Heart left ventricle (tissue), 16 donors: Measurements from ENCODE around the gene PTPRZ1. TPM values are rescaled to one million over a fixed set of nuclear protein-coding genes. Genes with fewer than 3 reads are reported as not detected.

ENCODE experiments used
- ATAC-seq, 4 donors: fragments of 200-7000 bp; cut with Tn5 transposase; one replicate each; pipeline ENCODE4 v1.9.1; 2020 to 2022; ENCODE audit warnings: moderate library complexity in 4 of 4, mild to moderate bottlenecking in 3 of 4, moderate number of reproducible peaks in 1 of 4
- DNase-seq, 5 donors: peaks; one replicate each; pipeline ENCODE4 v3.0.0-alpha.2; 2020
- H3K27ac ChIP-seq, 12 donors: fragments of 200-600 bp; sonication (generic) in 4 of 12; one replicate each; pipeline versions ENCODE4 v1.5.0 to v1.8.0; 2016 to 2022; ENCODE audit warnings: mild to moderate bottlenecking in 2 of 12
- H3K27me3 ChIP-seq, 9 donors: fragments of 200-600 bp; sonication (generic) in 2 of 9; one replicate each; pipeline versions ENCODE4 v1.5.1 to v1.8.0; 2016 to 2022; ENCODE audit warnings: mild to moderate bottlenecking in 3 of 9
- H3K36me3 ChIP-seq, 9 donors: fragments of 200-600 bp; sonication (generic) in 2 of 9; one replicate each; pipeline versions ENCODE4 v1.5.0 to v1.8.0; 2018 to 2022; ENCODE audit warnings: mild to moderate bottlenecking in 2 of 9
- H3K4me1 ChIP-seq, 12 donors: fragments of 200-600 bp; sonication (generic) in 4 of 12; one replicate each; pipeline versions ENCODE4 v1.5.0 to v1.8.0; 2016 to 2022; ENCODE audit warnings: mild to moderate bottlenecking in 3 of 12
- H3K4me3 ChIP-seq, 12 donors: fragments of 200-600 bp; sonication (generic) in 4 of 12; one replicate each; pipeline versions ENCODE4 v1.5.0 to v1.8.0; 2017 to 2022; ENCODE audit warnings: mild to moderate bottlenecking in 9 of 12, moderate library complexity in 4 of 12
- H3K9me3 ChIP-seq, 12 donors: fragments of 200-600 bp; sonication (generic) in 4 of 12; one replicate each; pipeline versions ENCODE4 v1.5.0 to v1.8.0; 2016 to 2022; ENCODE audit warnings: mild to moderate bottlenecking in 1 of 12
- CTCF ChIP-seq, 12 donors: fragments of 200-600 bp; sonication (generic) in 4 of 12; IDR thresholded peaks; one replicate each; pipeline versions ENCODE4 v1.5.0 to v1.8.0; 2018 to 2022; ENCODE audit warnings: antibody characterized with exemption in 12 of 12, mild to moderate bottlenecking in 5 of 12
- POLR2A ChIP-seq, 2 donors: fragments of 450-650 bp; IDR thresholded peaks; one replicate each; pipeline ENCODE4 v1.6.1; 2017; ENCODE audit warnings: antibody characterized with exemption in 2 of 2, mild to moderate bottlenecking in 2 of 2, moderate library complexity in 2 of 2
- WGBS, 4 donors: extraction: QIAGEN DNeasy Blood & Tissue Kit in 2 of 4; methylation state at CpG; one replicate each; pipeline versions ENCODE4 v1.1.5 to v1.1.7; 2013 to 2018; 5-methylcytosine and 5-hydroxymethylcytosine counted together
- intact Hi-C, 10 donors: fragments of 100-400 bp; cut with DNase I; formaldehyde crosslinking; loops; one replicate each; pipeline versions ENCODE4 v1.11.1 to v1.14.2; 2022
- polyA plus RNA-seq, 2 donors: library from polyadenylated mRNA; stranded (reverse); fragments of 200-250 nt; gene quantifications; one replicate each; pipeline ENCODE4 v1.2.3, GENCODE V29; 2013
- total RNA-seq, 9 donors: library from RNA; depleted of rRNA in 2 of 9; stranded (reverse); fragments of >200 nt in 2 of 9; fragmentation: NEBNext Ultra II Directional in 3 of 9; extraction: Animal tissue kit (Norgen Biotek cat#: 25700) in 3 of 9; gene quantifications; one replicate each; pipeline versions ENCODE4 v1.1.0 to v1.2.4, GENCODE V29; 2016 to 2023
- donor health status: ischemic (EF 13 %, LVEDD 7.1; RV severe dilation, severe dysfunction).
- donor health status: healthy with polysubstance abuse.
- donor health status: DM: no; HTN: yes; CAD: no.
- donor health status: DM: no; HTN: no; CAD: no.
- donor health status: ischemic (EF 25% LVEDD 6.9; RV normal size, moderate dysfunction).
- donor health status: ischemic (EF 25% LVEDD 5.7; RV mildly dilated, moderate dysfunction).
- donor health status: healthy.
- donor health status: DM: yes; HTN: yes; CAD: no.
- donor health status: ischemic (EF 35%, LVEDD 5.7; RV mildly dilated, moderate dysfunction).
- donor health status: nonischemic (EF 11% LVEDD 7.7; RV severe dilation, severe dysfunction).
- donor health status: DM: yes; HTN: yes; CAD: no.
- donor health status: PGD.
- donor health status: ischemic (EF 29% LVEDD 5.4; RV normal size, mild dysfunction).
- donor health status: nonischemic (EF 23%, LVEDD 6.1; RV moderate dilation, normal function).

The PTPRZ1 gene
- total and polyA plus RNA-seq, 11 donors: 0.27 to 4.8 (median 0.45) TPM

GRCh38 chr7:121960678-121961077, 87.7 kb downstream of the PTPRZ1 start:
- TF ChIP-seq CTCF (IDR thresholded peaks at IDR 0.05): no peak
- DNase-seq (no peak), ATAC-seq (no peak)
- no peaks in the 10 kb centered on the region for H3K27me3 ChIP-seq
- no peaks in the 10 kb centered on the region for H3K36me3 ChIP-seq
- intact Hi-C loops: no loop called here
- H3K27ac ChIP-seq: no peak overlapping the region
- H3K4me1 ChIP-seq: no peaks in the 10 kb centered on the region
- H3K9me3 ChIP-seq: no peaks in the 10 kb centered on the region
- no peak overlapping the region for H3K4me3 ChIP-seq
- WGBS, 4 donors: 60 to 70% (median 66%) methylated on average over 4 of the region's 4 CpGs

- ATAC-seq: no peak
- Histone ChIP-seq H3K27ac (no peak overlapping the region), H3K4me3 (no peak overlapping the region), H3K4me1 (no peaks in the 10 kb centered on the region), H3K9me3 (no peaks in the 10 kb centered on the region), H3K36me3 (no peaks in the 10 kb centered on the region), H3K27me3 (no peaks in the 10 kb centered on the region)
- intact Hi-C loops: no loop called here
- 78 to 90% (median 86%) methylated on average over 5 of the region's 5 CpGs for WGBS, 4 donors
- DNase-seq: no peak
- TF ChIP-seq CTCF (IDR thresholded peaks at IDR 0.05) (no peak), POLR2A (IDR thresholded peaks at IDR 0.05) (no peak)
Observed at GRCh38 chr7:121961089-121961867, 88.3 kb downstream of the PTPRZ1 start.

- no peak for TF ChIP-seq CTCF (IDR thresholded peaks at IDR 0.05)
- ATAC-seq: no peak
- Histone ChIP-seq H3K27me3 (no peaks in the 10 kb centered on the region), H3K9me3 (no peaks in the 10 kb centered on the region), H3K36me3 (no peaks in the 10 kb centered on the region), H3K4me1 (no peaks in the 10 kb centered on the region), H3K4me3 (no peak overlapping the region), H3K27ac (no peak overlapping the region)
- WGBS, 4 donors: 69 to 78% (median 74%) methylated on average over 2 of the region's 2 CpGs
- no peak for DNase-seq
- intact Hi-C loops: no loop called here
Observed at GRCh38 chr7:121966276-121966934, 93.4 kb downstream of the PTPRZ1 start.

GRCh38 chr7:121966935-121967332, 94.0 kb downstream of the PTPRZ1 start:
- DNase-seq: no peak
- Histone ChIP-seq H3K27ac (no peak overlapping the region), H3K9me3 (no peaks in the 10 kb centered on the region), H3K36me3 (no peaks in the 10 kb centered on the region), H3K4me1 (no peaks in the 10 kb centered on the region), H3K27me3 (no peaks in the 10 kb centered on the region), H3K4me3 (no peak overlapping the region)
- TF ChIP-seq POLR2A (IDR thresholded peaks at IDR 0.05) (no peak), CTCF (IDR thresholded peaks at IDR 0.05) (no peak)
- WGBS, 4 donors: 68 to 77% (median 76%) methylated on average over 4 of the region's 4 CpGs
- no peak for ATAC-seq
- intact Hi-C loops: no loop called here
